Skeletal muscle tissue (tissue), 4 donors: Measurements from ENCODE around the gene SRPRB. TPM values are rescaled to one million over a fixed set of nuclear protein-coding genes. Genes with fewer than 3 reads are reported as not detected.

Source experiments
- H3K27ac ChIP-seq: one replicate; pipeline ENCODE4 v1.7.0; 2013; ENCODE audit warnings: mild to moderate bottlenecking, low read depth, low read length, inconsistent platforms
- H3K27me3 ChIP-seq, 3 donors: one replicate each; pipeline ENCODE4 v1.7.0; 2013; ENCODE audit warnings: low read length in 3 of 3; ENCODE audit not compliant: control insufficient read depth in 3 of 3, insufficient read depth in 3 of 3
- H3K36me3 ChIP-seq, 3 donors: one replicate each; pipeline ENCODE4 v1.7.0; 2013; ENCODE audit warnings: low read length in 3 of 3; ENCODE audit not compliant: control insufficient read depth in 3 of 3, insufficient read depth in 3 of 3
- H3K4me1 ChIP-seq, 3 donors: one replicate each; pipeline ENCODE4 v1.7.0; 2013; ENCODE audit warnings: low read length in 3 of 3, mild to moderate bottlenecking in 3 of 3; ENCODE audit not compliant: control insufficient read depth in 3 of 3, insufficient read depth in 3 of 3
- H3K4me3 ChIP-seq, 3 donors: one replicate each; pipeline ENCODE4 v1.7.0; 2013; ENCODE audit warnings: low read length in 3 of 3
- H3K9ac ChIP-seq, 3 donors: one replicate each; pipeline ENCODE4 v1.7.0; 2013; ENCODE audit warnings: low read length in 3 of 3, mild to moderate bottlenecking in 3 of 3, moderate library complexity in 2 of 3, low read depth in 1 of 3
- H3K9me3 ChIP-seq, 3 donors: one replicate each; pipeline ENCODE4 v1.7.0; 2013; ENCODE audit warnings: low read length in 3 of 3; ENCODE audit not compliant: control insufficient read depth in 3 of 3
- total RNA-seq: library from RNA; depleted of rRNA; stranded (reverse); fragments of >200 nt; gene quantifications from one replicate; pipeline ENCODE4 v1.2.3, GENCODE V29; 2014
- donor health status: Osteomylitis.

SRPRB gene
- total RNA-seq, 1 donor from 2014 or later, result 40.7 TPM

DNA sequence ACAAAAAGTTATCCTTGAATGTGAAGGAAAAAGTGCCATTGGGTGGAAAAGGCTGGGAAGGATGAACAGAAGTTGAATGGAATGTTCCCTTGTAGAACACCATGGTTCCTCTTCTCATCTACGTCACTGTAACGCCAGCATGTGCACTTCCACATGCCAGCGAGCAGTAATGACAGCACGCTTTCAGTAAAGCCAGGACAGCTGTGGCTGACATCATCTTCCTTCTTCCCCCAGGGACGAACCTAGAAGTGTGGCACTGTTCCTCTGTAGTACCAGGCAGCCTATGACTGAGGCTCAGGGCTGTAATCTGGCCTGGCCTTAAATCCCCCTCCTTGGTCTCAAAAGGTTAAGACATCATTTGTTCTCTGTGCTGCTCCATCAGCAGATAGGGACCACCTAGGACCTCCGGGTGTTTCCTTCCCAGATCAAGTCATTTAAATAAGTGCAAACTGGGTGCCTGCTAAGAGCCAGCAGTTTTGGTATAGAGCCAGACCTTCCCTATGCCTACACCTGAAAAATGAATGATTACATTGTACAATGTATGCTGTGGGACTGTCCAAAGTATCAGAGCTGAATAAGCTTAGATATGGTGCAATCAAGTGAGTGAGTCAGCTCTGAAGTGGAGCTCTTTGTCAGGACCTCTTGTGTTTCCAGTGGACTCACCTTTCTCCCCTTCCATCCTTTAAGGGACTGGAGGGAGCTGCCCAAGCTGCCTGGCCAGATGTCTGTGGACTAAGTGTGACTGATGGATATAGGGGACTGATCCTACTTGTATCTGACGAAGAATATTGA is 5.6 kb upstream of the SRPRB start:
- Histone ChIP-seq H3K9me3 (no peaks in the 10 kb centered on the region), H3K4me3 (no peak overlapping the region), H3K4me1 (peaks cover 0 to under 1% (median under 1%) of the 10 kb centered on the region in 3 donors)

DNA sequence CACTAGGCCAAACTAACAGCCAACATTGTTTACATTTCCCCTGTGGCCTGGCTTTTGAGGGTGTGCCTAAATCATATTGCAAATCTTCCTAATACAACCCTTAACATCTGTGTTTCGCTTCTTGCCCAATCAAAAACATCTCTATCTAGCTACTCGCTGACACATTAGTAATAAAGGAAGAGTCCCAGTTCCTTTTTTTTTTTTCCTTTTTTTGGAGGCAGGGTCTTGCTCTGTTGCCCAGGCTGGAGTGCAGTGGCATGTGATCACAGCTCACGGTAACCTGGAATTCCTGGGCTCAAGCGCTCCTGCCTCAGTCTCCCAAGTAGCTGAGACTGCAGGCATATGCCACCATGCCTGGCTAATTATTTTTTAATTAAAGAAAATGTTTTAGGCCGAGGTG is 2.1 kb upstream of the SRPRB start:
- no peak overlapping the region for H3K4me3 ChIP-seq
- H3K27ac ChIP-seq, result no peak overlapping the region
- H3K9ac ChIP-seq, result no peak overlapping the region
- peaks cover 3 to 5% (median 3%) of the 10 kb centered on the region in 3 donors for H3K36me3 ChIP-seq
- H3K27me3 ChIP-seq, result peaks cover 0 to 4% (median 0%) of the 10 kb centered on the region in 3 donors
- H3K9me3 ChIP-seq, result no peaks in the 10 kb centered on the region
- peaks cover 0 to 8% (median 6%) of the 10 kb centered on the region in 3 donors for H3K4me1 ChIP-seq

More for the DNA sequence above, 5.6 kb upstream of the SRPRB start:
- Histone ChIP-seq H3K27ac (no peak overlapping the region), H3K9ac (no peak overlapping the region), H3K27me3 (peaks cover 0 to 4% (median 0%) of the 10 kb centered on the region in 3 donors), H3K36me3 (no peaks in the 10 kb centered on the region)

DNA sequence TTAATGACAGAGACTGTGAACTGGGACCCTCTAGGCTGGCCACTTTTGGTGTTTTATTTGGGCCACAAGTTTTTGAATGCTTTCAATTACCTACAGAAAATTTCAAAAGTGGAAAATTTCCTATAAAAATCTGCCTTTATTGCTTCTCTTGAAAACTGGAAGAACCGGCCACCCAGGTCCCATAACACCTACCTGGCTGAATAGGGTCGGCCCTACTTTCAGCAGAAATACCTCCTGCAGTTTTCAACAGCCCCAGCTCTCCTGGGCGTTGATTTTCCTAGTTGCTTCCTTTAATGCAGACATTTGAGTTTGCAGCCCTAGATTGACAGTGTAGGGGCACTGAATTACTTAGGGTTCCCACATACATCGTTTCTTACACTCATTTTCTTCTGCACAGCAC is 719 bp upstream of the SRPRB start:
- H3K4me1 ChIP-seq, result peaks cover 0 to 8% (median 6%) of the 10 kb centered on the region in 3 donors
- H3K27ac ChIP-seq, result no peak overlapping the region
- peaks cover 0 to 2% (median 0%) of the 10 kb centered on the region in 3 donors for H3K27me3 ChIP-seq
- H3K4me3 ChIP-seq, result peak overlapping the region; percentile 84 to 94 (median 94)
- H3K9ac ChIP-seq, result no peak overlapping the region
- H3K36me3 ChIP-seq, result peaks cover 5 to 7% (median 7%) of the 10 kb centered on the region in 3 donors
- H3K9me3 ChIP-seq, result no peaks in the 10 kb centered on the region

DNA sequence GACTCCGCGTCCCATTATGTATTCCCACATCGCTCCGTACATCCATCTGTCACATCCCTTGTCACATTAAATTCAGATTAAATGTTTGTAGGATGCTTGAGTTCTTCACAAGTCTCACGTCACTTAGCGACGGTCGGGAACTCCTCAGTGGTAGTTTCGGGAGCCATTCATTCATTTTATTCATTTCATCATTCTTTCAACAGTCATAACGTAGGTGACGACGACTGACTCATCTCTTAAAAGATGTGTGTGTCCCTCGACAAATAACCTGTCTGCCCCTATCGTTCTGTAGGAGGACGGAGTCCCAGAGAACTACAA is 272 bp upstream of the SRPRB start:
- H3K4me3 ChIP-seq, result peak overlapping the region; percentile 84 to 94 (median 94)
- no peaks in the 10 kb centered on the region for H3K27me3 ChIP-seq
- H3K4me1 ChIP-seq, result peaks cover 0 to 8% (median 6%) of the 10 kb centered on the region in 3 donors
- peaks cover 9 to 11% (median 10%) of the 10 kb centered on the region in 3 donors for H3K36me3 ChIP-seq
- H3K9ac ChIP-seq, result peak overlapping the region in 2 of 3 donors; percentile 81 to 88
- H3K27ac ChIP-seq, result no peak overlapping the region
- H3K9me3 ChIP-seq, result no peaks in the 10 kb centered on the region

DNA sequence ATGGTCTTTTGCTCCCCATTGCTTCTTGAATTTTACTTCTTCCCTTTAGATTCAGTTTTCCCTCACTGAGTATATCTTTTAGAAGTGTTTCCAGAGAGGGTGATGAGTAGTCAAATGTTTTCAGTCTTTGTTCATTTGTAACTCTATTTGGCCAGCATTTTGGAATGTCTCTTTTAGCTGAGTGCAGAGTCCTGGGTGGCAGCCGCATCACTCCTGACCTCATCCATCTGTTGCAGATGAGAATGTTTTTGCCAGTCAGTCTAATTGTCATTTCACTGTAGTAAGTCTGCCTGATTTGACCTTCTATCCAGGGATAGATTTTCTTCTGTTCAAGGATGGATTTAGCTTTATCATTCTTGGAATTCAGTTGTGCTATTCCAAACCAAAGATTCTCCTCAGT is 7.3 kb downstream of the SRPRB start:
- Histone ChIP-seq H3K27ac (no peak overlapping the region), H3K9ac (no peak overlapping the region), H3K4me1 (no peaks in the 10 kb centered on the region), H3K27me3 (no peaks in the 10 kb centered on the region), H3K36me3 (peaks cover 13 to 54% (median 47%) of the 10 kb centered on the region in 3 donors), H3K4me3 (no peak overlapping the region), H3K9me3 (no peaks in the 10 kb centered on the region)

DNA sequence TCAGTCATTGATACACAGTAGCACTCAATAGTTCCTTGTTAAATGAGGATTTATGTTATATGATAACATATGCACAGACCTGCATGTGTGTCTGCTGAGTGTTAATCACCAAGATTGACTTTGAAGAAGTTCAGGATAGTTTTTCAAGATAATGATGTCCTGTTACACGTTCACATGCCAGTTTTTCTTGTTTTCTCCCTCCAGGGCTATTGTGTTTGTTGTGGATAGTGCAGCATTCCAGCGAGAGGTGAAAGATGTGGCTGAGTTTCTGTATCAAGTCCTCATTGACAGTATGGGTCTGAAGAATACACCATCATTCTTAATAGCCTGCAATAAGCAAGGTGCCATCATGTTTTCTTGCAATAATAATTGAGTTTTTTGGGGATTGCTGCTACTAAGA is 9.8 kb downstream of the SRPRB start:
- Histone ChIP-seq H3K9ac (no peak overlapping the region), H3K4me3 (no peak overlapping the region), H3K4me1 (no peaks in the 10 kb centered on the region), H3K27me3 (no peaks in the 10 kb centered on the region), H3K27ac (no peak overlapping the region), H3K36me3 (peaks cover 16 to 59% (median 49%) of the 10 kb centered on the region in 3 donors), H3K9me3 (no peaks in the 10 kb centered on the region)

DNA sequence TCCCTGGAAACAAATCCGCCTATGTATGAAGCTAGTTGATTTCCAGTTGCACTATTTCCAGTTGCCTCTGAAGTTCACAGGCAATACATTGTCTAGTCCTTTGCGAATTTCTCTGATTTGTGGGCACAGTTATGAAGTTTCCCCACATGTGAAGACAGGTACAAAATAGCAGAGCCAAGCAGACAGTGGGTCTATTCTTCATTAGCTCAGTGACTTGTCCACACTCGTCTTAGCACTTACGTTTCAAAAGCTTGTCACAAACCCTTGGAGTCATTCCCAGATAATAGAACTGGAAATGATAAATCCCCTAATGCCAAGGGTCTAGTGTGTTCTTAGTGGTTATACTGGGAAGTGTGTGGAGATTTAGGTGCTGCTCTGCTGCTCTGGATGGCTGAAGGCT is 14.5 kb downstream of the SRPRB start:
- no peaks in the 10 kb centered on the region for H3K9me3 ChIP-seq
- peaks cover 47 to 69% (median 66%) of the 10 kb centered on the region in 3 donors for H3K36me3 ChIP-seq
- H3K9ac ChIP-seq, result no peak overlapping the region
- peaks cover 0 to 5% (median 0%) of the 10 kb centered on the region in 3 donors for H3K4me1 ChIP-seq
- H3K27me3 ChIP-seq, result no peaks in the 10 kb centered on the region
- H3K4me3 ChIP-seq, result no peak overlapping the region
- H3K27ac ChIP-seq, result no peak overlapping the region

DNA sequence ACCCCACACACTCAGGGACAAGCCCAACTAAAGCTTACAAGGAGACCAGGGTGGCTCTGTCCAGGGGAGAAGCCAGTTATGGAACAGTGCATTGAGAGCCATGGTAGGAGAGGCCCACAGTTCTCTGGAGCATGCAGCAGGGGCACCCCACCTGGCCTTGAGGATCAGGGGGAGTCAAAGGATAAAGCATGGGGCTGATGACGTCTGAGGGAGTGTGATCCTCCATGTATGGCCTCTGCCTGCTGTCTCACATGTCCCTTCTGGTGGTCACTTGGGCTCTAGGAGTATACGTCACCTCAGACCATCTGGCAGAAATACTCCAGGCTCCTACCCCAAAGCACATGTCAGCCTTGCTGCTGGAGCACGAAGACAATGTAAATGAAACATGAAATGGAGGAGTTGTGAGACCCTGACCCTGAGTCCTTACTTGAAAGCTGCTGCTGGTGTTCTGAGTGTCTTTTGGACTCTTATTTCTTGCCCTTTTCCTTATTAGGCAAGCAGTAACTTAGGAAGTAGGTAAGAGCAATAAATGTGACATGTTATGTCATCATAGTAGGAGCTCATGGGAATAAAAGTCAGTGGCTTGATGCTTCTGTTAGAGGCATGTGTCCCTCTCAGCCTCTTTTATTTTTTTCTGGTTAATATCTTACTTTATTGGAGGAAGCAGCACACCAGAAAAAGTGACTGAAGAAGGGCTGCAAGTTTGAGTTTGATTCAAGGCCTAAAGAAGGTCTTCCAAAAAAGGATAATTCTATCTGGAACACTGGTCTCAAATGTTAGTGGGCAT is 15.5 kb downstream of the SRPRB start:
- no peaks in the 10 kb centered on the region for H3K9me3 ChIP-seq
- peaks cover 47 to 64% (median 63%) of the 10 kb centered on the region in 3 donors for H3K36me3 ChIP-seq
- no peaks in the 10 kb centered on the region for H3K27me3 ChIP-seq
- H3K9ac ChIP-seq, result no peak overlapping the region
- peaks cover 0 to 5% (median 0%) of the 10 kb centered on the region in 3 donors for H3K4me1 ChIP-seq
- H3K4me3 ChIP-seq, result no peak overlapping the region
- no peak overlapping the region for H3K27ac ChIP-seq

DNA sequence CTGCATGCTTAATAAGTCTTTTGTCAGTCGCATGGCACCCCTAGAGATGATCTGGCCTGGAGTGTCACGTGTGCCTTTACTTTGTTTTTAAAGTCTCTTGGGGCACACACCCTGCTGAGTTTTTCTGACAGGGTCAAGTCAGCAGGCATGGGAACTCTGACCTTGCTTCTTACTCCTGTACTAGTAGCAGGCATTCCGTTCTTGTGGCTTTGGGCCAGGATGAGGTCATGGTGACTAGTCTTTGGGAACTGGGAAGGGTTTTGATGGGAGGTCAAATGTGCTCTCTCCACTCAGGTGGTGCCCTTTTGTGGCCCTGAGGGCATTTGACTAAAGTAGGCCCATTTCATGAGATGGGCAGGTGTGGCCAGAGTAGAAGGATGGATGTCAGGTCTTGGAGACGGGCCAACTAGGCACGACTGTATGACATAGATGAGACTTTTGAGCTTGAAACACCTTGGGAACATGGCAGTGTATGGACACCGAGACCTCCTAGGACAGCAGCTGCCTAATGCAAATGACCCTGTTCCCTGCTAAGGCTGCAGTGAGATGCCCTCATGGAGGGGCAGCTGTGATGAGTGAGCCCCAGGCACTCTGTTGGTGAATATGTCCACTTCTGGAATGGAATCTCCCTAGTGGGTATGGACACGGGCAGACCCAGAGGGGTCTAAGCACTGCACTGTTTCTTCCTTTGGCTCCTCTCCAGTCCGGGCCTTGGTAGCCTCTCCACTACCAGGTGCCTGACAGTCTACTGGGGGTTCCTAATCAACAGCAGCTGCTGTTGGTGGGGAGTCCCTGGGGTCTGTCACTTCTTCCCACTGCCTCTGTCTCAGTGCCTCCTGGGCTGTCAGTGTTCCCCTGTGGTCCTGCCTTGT is 16.4 kb downstream of the SRPRB start:
- Histone ChIP-seq H3K27ac (no peak overlapping the region), H3K36me3 (peaks cover 48 to 55% (median 55%) of the 10 kb centered on the region in 3 donors), H3K9ac (peak overlapping the region in 1 of 3 donors; percentile 28)

More for the DNA sequence above, 16.4 kb downstream of the SRPRB start:
- Histone ChIP-seq H3K4me3 (no peak overlapping the region), H3K4me1 (peaks cover 0 to 5% (median 0%) of the 10 kb centered on the region in 3 donors), H3K27me3 (no peaks in the 10 kb centered on the region), H3K9me3 (no peaks in the 10 kb centered on the region)
